Spleen (tissue), 7 donors: ENCODE measurements around the gene PNCK.

ENCODE experiments used
- CTCF ChIP-seq, 11 experiments: fragments of 200-600 bp in 7 of 11; fragments of 450-650 bp in 4 of 11; sonication (generic) in 4 of 11; IDR thresholded peaks in 8 of 11; conservative IDR thresholded peaks in 3 of 11; 1 replicate in 7 of 11; 2 replicates in 4 of 11; pipeline versions ENCODE4 v1.4.0 to v1.8.0; 2016 to 2021; ENCODE audit warnings: antibody characterized with exemption in 11 of 11, inconsistent platforms in 4 of 11, mild to moderate bottlenecking in 1 of 11
- POLR2A ChIP-seq, 3 donors: fragments of 450-650 bp; IDR thresholded peaks; one replicate each; pipeline ENCODE4 v1.5.1; 2017; ENCODE audit warnings: antibody characterized with exemption in 3 of 3, mild to moderate bottlenecking in 1 of 3
- POLR2AphosphoS5 ChIP-seq, 3 donors: sonication (generic); formaldehyde crosslinking; IDR thresholded peaks; one replicate each; pipeline ENCODE4 v1.5.1; 2017; ENCODE audit warnings: antibody characterized with exemption in 3 of 3
- donor health status: DM: no; HTN: no; CAD: no; lungs with moderate emphysema.
- donor health status: DM: no; HTN: no; CAD: no.
- donor health status: DM: no; HTN: no; CAD: no.

- TF ChIP-seq CTCF (IDR thresholded peaks at IDR 0.05 in 8 of 11, conservative IDR thresholded peaks at IDR 0.05 in 3 of 11) = no peak
- no peak for TF ChIP-seq POLR2A (IDR thresholded peaks at IDR 0.05)
- TF ChIP-seq POLR2AphosphoS5 (IDR thresholded peaks at IDR 0.05) = no peak
Measured at GRCh38 chrX:153645151-153645550, 28.5 kb downstream of the PNCK start.
